ENCODE results near the gene ACTRT2. TPM values are rescaled to one million over a fixed set of nuclear protein-coding genes. Genes with fewer than 3 reads are reported as not detected.

Gene ACTRT2
- total RNA-seq, 1 donor from 2014 or later: not detected

DNA sequence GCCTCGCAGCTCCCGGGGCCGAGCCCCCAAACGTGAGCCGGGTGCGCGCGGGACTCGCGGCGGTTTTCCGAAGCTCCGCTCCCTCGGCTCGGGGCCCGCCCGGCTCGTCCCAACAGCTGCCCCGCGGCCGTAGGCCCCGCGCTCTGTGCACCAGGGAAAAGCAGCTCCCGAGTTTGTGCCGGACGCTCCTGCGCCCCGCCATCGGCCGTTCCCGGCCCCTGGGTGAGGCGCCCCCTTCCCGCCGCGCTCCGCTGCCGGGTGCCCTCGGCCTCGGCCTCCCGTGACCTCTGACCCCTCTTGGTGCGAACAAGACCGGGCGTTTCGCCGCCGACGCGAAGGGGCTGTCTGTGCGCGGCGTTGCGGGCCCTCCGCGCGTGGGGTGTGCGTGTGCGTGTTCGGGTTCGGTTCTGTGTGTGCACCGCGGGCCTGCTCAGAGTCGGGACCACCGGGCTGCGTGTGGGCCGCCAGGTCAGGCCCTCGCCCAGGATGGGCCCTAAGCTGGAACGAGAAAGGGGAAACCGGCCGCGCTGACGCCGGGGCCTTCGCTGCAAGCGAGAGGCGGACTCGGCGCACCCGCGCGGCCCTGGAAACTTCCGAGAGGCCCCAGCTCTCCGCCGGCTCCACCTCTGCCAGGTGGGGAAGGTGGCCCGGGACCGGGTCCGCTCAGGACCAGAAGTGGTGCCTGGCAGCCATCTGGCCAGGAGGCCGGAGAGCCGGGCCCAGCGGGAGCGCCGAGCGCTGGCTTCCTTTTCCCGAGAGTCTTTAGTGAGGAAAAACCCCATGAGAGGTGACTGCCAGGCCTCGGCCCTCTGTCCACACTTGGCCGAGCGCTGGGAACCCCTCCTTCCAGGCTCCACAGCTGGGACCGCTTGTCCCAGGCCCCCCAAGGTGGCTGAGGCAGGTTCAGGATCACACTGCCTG, 49.6 kb downstream of the ACTRT2 start:
- DNase-seq (peak; percentile 49), ATAC-seq (no peak)
- Histone ChIP-seq H3K4me1 (peaks cover 38% of the 10 kb centered on the region), H3K27me3 (ENCODE audit: low read depth) (peaks cover 88% of the 10 kb centered on the region), H3K4me3 (peak overlapping the region; percentile 76), H3K9me3 (no peaks in the 10 kb centered on the region), H3K36me3 (no peaks in the 10 kb centered on the region), H3K27ac (peak overlapping the region; percentile 76)
- TF ChIP-seq, protein P1, sequence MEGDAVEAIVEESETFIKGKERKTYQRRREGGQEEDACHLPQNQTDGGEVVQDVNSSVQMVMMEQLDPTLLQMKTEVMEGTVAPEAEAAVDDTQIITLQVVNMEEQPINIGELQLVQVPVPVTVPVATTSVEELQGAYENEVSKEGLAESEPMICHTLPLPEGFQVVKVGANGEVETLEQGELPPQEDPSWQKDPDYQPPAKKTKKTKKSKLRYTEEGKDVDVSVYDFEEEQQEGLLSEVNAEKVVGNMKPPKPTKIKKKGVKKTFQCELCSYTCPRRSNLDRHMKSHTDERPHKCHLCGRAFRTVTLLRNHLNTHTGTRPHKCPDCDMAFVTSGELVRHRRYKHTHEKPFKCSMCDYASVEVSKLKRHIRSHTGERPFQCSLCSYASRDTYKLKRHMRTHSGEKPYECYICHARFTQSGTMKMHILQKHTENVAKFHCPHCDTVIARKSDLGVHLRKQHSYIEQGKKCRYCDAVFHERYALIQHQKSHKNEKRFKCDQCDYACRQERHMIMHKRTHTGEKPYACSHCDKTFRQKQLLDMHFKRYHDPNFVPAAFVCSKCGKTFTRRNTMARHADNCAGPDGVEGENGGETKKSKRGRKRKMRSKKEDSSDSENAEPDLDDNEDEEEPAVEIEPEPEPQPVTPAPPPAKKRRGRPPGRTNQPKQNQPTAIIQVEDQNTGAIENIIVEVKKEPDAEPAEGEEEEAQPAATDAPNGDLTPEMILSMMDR (IDR thresholded peaks at IDR 0.05): no peak
- intact Hi-C loops (cut with DNase I): no loop called here

DNA sequence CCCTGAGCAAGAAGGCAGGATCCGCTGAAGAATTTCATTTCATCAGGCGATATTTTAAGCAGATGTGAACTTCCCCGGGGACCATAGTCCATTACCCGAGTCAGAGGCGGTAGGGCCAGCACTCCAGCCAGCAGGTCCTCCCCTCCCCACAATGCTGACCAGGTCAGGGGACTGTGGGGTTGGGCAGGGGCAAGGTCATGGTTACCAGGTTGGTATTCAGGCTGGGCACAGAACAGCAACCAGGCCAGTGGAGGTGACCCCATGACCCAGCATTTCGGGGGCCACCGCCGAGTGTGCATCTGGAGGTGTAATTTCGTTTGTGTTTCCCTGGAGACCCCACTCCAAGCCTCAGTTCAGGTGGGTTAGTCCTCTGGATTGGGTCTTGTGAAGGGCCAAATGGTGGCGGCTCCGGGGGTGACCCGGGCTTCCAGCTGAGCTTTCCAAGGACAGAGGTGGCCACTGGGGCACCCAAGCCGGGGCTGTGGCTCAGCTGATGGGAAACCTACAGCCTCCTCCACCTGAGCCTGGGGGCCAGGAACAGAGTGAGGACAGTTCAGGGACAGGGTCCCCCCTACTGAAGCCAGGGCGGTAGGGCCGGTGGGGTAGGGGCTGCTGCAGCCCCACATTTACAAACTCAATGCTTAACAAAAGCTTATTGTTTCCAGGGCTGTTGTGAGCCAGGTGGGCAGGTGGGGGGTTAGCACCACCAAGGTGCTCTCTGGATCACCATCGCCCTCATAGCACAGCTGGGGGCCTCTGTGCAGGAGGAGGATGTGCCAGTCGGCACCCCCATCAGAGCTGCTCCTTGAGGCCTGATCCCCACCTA, 50.5 kb downstream of the ACTRT2 start:
- Histone ChIP-seq H3K4me1 (peaks cover 44% of the 10 kb centered on the region), H3K36me3 (no peaks in the 10 kb centered on the region), H3K27ac (peak overlapping the region; percentile 76), H3K27me3 (ENCODE audit: low read depth) (peaks cover 85% of the 10 kb centered on the region), H3K4me3 (peak overlapping the region; percentile 76), H3K9me3 (no peaks in the 10 kb centered on the region)
- intact Hi-C loops (cut with DNase I): no loop called here
- TF ChIP-seq, protein P1 (IDR thresholded peaks at IDR 0.05): no peak
- ATAC-seq (no peak), DNase-seq (peak; percentile 44)

Other genes starting within 250 kb of the ACTRT2 start
- gene TTC34, start 219.8 kb upstream of the ACTRT2 start, total RNA-seq: 2.6 TPM
- 19.2 TPM for gene PRDM16, start 47.7 kb downstream of the ACTRT2 start, total RNA-seq

All from lower lobe of right lung (tissue), 2 donors.